Aorta (tissue), 5 donors: Measurements from ENCODE around the gene ARF6. TPM values are rescaled to one million over a fixed set of nuclear protein-coding genes. Genes with fewer than 3 reads are reported as not detected.
"Not testable (repeated sequence)": the region's sequence is repeated elsewhere in the genome, so short reads cannot be mapped to it uniquely, and the experiment has no call there.

Experiments used
- ATAC-seq: fragments of 200-7000 bp; cut with Tn5 transposase; one replicate; pipeline ENCODE4 v1.9.1; 2022; ENCODE audit warnings: moderate library complexity; ENCODE audit not compliant: low FRiP score
- DNase-seq, 2 donors: peaks; one replicate each; pipeline ENCODE4 v3.0.0-alpha.2; 2020
- H3K27ac ChIP-seq, 2 donors: one replicate each; pipeline ENCODE4 v1.5.1; 2013; ENCODE audit warnings: low read length in 2 of 2, mild to moderate bottlenecking in 2 of 2, moderate library complexity in 2 of 2, control low read depth in 1 of 2, inconsistent platforms in 1 of 2, low read depth in 1 of 2
- H3K27me3 ChIP-seq, 2 donors: one replicate each; pipeline ENCODE4 v1.6.1; 2013; ENCODE audit warnings: control low read depth in 1 of 2, low read length in 1 of 2, mild to moderate bottlenecking in 1 of 2, moderate library complexity in 1 of 2; ENCODE audit not compliant: insufficient read depth in 2 of 2, control insufficient read depth in 1 of 2
- H3K36me3 ChIP-seq, 2 donors: one replicate each; pipeline ENCODE4 v1.6.1; 2013; ENCODE audit warnings: control low read depth in 1 of 2, low read length in 1 of 2, mild to moderate bottlenecking in 1 of 2; ENCODE audit not compliant: insufficient read depth in 2 of 2, control insufficient read depth in 1 of 2
- H3K4me1 ChIP-seq, 2 donors: one replicate each; pipeline ENCODE4 v1.6.1; 2013; ENCODE audit warnings: low read length in 2 of 2, control low read depth in 1 of 2, mild to moderate bottlenecking in 1 of 2, moderate library complexity in 1 of 2; ENCODE audit not compliant: insufficient read depth in 2 of 2, control insufficient read depth in 1 of 2
- H3K4me3 ChIP-seq, 2 donors: one replicate each; pipeline ENCODE4 v1.5.1; 2013; ENCODE audit warnings: low read length in 2 of 2, control low read depth in 1 of 2, mild to moderate bottlenecking in 1 of 2
- H3K9me3 ChIP-seq: one replicate; pipeline ENCODE4 v1.6.1; 2013; ENCODE audit warnings: mild to moderate bottlenecking, low read length; ENCODE audit not compliant: control insufficient read depth
- WGBS, 2 donors: extraction: QIAGEN DNeasy Blood & Tissue Kit; methylation state at CpG; one replicate each; pipeline ENCODE4 v1.1.7; 2013; 5-methylcytosine and 5-hydroxymethylcytosine counted together
- intact Hi-C, 2 donors: fragments of 100-400 bp; cut with DNase I; formaldehyde crosslinking; loops; one replicate each; pipeline versions ENCODE4 v1.14.2 to v1.15.0; 2022
- polyA plus RNA-seq, 2 donors: library from polyadenylated mRNA; stranded (reverse); fragments of 200-250 nt; gene quantifications; one replicate each; pipeline ENCODE4 v1.2.3, GENCODE V29; 2013
- total RNA-seq, 2 donors: library from RNA; stranded (reverse); fragmentation: NEBNext Ultra II Directional; extraction: Animal tissue kit (Norgen Biotek cat#: 25700); gene quantifications; one replicate each; pipeline ENCODE4 v1.2.1, GENCODE V29; 2021
- donor health status: healthy with polysubstance abuse.
- donor health status: Bipolar disorder and iron deficiency.
- donor health status: DM: no; HTN: no; CAD: no.
- donor health status: DM: no; HTN: no; CAD: no.
- donor health status: DM: yes; HTN: yes; CAD: no.

ARF6 gene
- total and polyA plus RNA-seq, 4 donors, result 26.8 to 64.0 (median 50.9) TPM

DNA sequence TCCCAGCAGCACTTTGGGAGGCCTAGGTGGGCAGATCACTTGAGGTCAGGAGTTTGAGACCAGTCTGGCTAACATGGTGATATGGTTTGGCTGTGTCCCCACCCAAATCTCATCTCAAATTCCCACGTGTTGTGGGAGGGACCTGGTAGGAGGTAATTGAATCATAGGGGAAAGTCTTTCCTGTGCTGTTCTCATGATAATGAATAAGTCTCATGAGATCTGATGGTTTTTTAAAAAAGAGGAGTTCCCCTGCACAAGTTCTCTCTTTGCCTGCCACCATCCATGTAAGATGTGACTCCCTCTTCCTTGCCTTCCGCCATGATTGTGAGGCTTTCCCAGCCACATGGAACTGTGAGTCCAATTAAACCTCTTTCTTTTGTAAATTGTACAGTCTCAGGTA, 43.4 kb downstream of the ARF6 start:
- intact Hi-C loops, ATAC-seq, H3K4me3 ChIP-seq, DNase-seq, H3K36me3 ChIP-seq, H3K27ac ChIP-seq, H3K27me3 ChIP-seq, H3K9me3 ChIP-seq, H3K4me1 ChIP-seq: not testable (repeated sequence)
- WGBS, 2 donors, result 86 to 88% methylated on average over 2 of the region's 2 CpGs

DNA sequence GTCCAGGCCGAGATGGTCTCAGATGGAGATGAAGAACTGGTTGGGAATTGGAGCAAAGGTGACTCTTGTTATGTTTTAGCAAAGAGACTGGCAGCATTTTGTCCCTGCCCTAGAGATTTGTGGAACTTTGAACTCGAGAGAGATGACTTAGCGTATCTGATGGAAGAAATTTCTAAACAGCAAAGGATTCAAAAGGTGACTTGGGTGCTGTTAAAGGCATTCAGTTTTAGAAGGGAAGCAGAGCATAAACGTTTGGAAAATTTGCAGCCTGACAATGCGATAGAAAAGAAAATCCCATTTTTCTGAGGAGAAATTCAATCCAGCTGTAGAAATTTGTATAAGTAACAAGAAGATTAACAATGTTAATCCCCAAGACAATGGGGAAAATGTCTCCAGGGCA, 44.0 kb downstream of the ARF6 start:
- DNase-seq, H3K36me3 ChIP-seq, H3K27me3 ChIP-seq, intact Hi-C loops, H3K4me3 ChIP-seq, H3K9me3 ChIP-seq, ATAC-seq, H3K27ac ChIP-seq, H3K4me1 ChIP-seq: not testable (repeated sequence)
- WGBS, 2 donors, result 92 to 93% methylated on average over 5 of the region's 5 CpGs

DNA sequence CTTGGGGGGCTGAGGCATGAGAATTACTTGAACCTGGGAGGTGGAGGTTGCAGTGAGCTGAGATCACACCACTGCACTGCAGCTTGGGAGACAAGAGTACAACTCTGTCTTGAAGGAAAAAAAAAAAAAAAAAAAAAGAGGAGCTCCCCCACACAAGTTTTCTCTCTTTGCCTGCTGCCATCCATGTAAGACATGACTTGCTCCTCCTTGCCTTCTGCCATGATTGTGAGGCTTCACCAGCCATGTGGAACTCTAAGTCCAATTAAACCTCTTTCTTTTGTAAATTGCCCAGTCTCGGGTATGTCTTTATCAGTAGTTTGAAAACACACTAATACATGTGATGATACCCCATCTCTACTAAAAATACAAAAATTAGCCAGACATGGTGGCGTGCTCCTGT, 46.3 kb downstream of the ARF6 start:
- intact Hi-C loops, H3K9me3 ChIP-seq, DNase-seq, ATAC-seq, H3K27ac ChIP-seq, H3K4me3 ChIP-seq, H3K36me3 ChIP-seq, H3K27me3 ChIP-seq, H3K4me1 ChIP-seq: not testable (repeated sequence)
- 94 to 98% methylated on average over 2 of the region's 2 CpGs for WGBS, 2 donors

DNA sequence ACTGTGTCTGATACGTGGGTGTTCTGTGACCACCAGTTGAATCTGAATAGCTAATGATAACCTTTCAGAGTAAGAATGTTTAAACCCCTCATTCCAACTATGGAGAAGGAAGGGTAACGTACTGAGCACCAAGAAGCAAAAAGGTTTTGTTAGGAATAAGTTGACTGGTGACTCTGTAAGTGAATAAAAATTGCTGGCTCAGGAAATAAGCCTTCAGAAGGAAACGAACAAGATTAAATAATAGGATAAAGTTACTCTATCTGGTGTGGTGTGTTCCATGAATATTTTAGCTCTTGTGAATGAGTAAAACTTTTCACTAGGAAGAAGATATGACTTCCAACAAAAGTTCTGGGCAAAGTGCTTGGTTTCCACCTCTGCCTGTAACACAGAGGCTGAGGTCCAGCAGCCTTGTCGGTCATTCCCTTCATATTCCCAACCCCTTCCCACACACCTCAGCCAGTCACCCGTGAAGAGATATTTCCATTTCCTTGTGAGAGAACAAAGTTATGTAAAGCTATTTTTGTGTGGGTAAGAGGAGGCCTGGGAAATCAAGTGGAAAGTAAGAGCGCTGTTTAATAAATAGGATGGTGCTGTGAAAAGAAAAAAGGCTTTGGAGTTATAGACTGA, 47.1 kb downstream of the ARF6 start:
- Histone ChIP-seq H3K4me3 (no peak overlapping the region), H3K9me3 (no peaks in the 10 kb centered on the region), H3K27ac (no peak overlapping the region), H3K4me1 (no peaks in the 10 kb centered on the region), H3K36me3 (no peaks in the 10 kb centered on the region), H3K27me3 (no peaks in the 10 kb centered on the region)
- ATAC-seq, result no peak
- intact Hi-C loops, result no loop called here
- 48 to 52% methylated on average over 6 of the region's 6 CpGs for WGBS, 2 donors
- DNase-seq, result no peak

DNA sequence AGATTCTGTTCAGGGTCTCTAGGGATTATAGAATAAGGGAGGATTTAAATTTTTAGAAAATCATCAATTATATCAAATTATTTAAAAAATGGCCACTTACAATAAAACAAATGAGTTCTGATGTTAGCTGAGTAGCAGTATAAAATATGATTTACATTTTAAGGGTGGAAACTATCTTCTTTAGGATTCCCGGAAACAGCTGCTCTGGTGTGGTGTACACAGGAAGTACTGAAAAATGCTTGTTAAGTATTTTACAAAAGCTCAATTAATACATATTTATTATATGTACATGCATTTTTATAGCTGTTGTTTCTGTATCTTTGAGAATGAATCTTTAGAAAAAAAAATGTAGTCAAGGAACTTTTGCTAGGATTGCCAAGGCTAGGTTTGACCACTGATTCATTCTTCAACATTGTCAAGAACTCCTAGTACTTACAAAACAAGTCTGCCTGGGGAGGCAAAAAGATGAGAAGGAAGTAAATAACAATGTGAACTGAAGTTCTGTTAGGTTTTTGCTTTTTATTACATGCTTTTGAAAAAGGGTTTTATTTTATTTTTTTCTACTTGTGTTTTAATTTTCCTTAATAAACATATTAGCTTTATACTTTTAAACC, 48.0 kb downstream of the ARF6 start:
- no peaks in the 10 kb centered on the region for H3K27me3 ChIP-seq
- no peaks in the 10 kb centered on the region for H3K9me3 ChIP-seq
- H3K4me1 ChIP-seq, result no peaks in the 10 kb centered on the region
- DNase-seq (no peak), ATAC-seq (no peak)
- 74 to 81% methylated on average over 1 of the region's 1 CpG for WGBS, 2 donors
- H3K36me3 ChIP-seq, result no peaks in the 10 kb centered on the region
- H3K4me3 ChIP-seq, result no peak overlapping the region
- intact Hi-C loops, result no loop called here
- H3K27ac ChIP-seq, result no peak overlapping the region

DNA sequence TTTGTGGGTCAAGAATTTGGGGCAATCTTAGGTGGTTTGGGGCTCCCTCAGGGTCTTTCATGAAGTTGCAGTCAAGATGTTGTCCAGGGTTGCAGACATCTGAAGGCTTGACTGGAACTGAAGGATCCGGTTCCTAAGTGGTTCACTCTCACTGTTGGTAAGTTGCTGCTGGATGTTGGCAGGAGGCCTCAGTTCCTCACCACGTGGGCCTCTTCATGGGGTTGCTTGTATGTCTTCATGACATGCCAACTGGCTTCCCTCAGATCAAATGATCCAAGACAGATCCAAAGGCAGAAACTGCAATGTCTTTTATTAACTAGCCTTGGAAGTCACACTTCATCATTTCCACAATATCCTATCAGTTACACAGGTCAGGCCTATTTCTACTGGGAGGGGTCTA, 49.2 kb downstream of the ARF6 start:
- H3K4me3 ChIP-seq, result no peak overlapping the region
- DNase-seq, result no peak
- 77 to 78% methylated on average over 2 of the region's 2 CpGs for WGBS, 2 donors

DNA sequence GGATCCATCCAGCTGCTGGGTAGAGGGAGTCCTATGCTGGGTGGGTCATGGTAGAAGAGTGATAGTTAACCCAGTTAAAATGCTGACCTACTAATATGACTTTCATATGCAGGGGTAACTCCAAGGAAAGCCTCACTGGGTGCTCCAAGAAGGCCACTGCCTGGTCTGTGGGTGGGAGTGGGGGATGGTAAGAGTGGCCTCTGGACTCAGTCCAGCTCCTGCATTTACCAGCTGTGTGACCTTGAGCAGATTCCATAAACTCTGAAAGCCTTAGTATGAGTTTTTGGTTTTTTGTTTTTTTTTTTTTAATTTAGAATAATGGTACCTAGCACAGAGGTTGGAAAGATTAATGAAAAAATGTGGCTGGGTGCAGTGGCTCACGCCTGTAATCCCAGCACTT, 51.6 kb downstream of the ARF6 start:
- 84 to 90% methylated on average over 1 of the region's 1 CpG for WGBS, 2 donors
- H3K27me3 ChIP-seq, result no peaks in the 10 kb centered on the region
- no peaks in the 10 kb centered on the region for H3K9me3 ChIP-seq
- intact Hi-C loops, result no loop called here
- H3K27ac ChIP-seq, result no peak overlapping the region
- DNase-seq (no peak), ATAC-seq (no peak)
- no peak overlapping the region for H3K4me3 ChIP-seq
- peaks cover 0 to 1% of the 10 kb centered on the region in 2 donors for H3K4me1 ChIP-seq
- no peaks in the 10 kb centered on the region for H3K36me3 ChIP-seq

More for the DNA sequence above, 49.2 kb downstream of the ARF6 start:
- H3K36me3 ChIP-seq, result no peaks in the 10 kb centered on the region
- peaks cover 0 to 1% of the 10 kb centered on the region in 2 donors for H3K4me1 ChIP-seq
- no peak for ATAC-seq
- intact Hi-C loops, result no loop called here
- H3K9me3 ChIP-seq, result no peaks in the 10 kb centered on the region
- H3K27ac ChIP-seq, result no peak overlapping the region
- no peaks in the 10 kb centered on the region for H3K27me3 ChIP-seq

DNA sequence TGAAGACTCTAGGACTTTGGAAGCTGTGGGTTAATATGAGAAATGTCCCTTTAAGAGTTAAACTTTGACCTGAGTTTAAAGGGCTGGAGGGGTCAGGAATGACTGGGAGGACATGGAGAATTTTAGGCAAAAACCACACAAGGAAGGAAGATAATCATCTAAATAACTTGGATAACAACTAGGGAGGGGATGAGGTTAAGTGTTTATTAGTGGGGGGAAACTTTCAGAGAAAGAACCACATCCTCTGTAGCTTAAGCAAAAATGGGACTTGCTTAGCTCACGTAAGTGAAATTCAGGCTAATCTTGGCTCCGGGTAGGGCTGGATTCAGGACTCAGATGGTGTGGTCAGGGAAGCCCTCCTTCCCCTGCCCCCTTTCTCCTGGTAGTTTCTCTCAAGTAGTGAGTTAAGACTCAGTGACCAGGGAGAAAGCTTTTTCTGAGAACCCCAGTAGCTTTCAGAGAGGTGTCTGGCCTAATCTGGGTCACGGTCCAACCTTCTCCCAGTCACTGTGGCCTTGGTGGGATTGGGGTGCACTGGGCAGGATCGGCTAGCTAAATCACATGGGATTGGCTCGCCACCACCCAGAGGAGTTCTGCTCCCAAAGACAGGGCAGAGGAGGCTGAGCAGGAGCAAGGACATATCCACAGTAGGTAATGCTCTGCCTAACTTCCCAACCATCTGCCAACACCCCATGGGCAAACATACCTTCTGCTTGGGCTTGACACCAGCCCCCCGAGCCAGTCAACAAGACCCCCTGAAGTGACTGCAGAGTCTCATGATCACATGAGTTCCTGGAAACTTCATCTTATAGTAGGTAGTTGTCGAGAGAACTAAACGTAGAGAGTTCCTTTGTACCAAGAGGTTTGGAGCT, 52.8 kb downstream of the ARF6 start:
- no peak overlapping the region for H3K27ac ChIP-seq
- intact Hi-C loops, result no loop called here
- no peak for ATAC-seq
- peaks cover 0 to 1% of the 10 kb centered on the region in 2 donors for H3K4me1 ChIP-seq
- H3K36me3 ChIP-seq, result no peaks in the 10 kb centered on the region
- 87 to 90% methylated on average over 8 of the region's 8 CpGs for WGBS, 2 donors
- no peaks in the 10 kb centered on the region for H3K9me3 ChIP-seq
- no peak for DNase-seq
- no peaks in the 10 kb centered on the region for H3K27me3 ChIP-seq
- H3K4me3 ChIP-seq, result no peak overlapping the region
